Upper lobe of right lung (tissue), 1 donor: ENCODE measurements around the gene CEP112. TPM values are rescaled to one million over a fixed set of nuclear protein-coding genes. Genes with fewer than 3 reads are reported as not detected.

Experiments
- ATAC-seq: fragments of 200-7000 bp; cut with Tn5 transposase; one replicate; pipeline ENCODE4 v1.9.1; 2020; ENCODE audit warnings: mild to moderate bottlenecking, moderate library complexity
- DNase-seq: peaks from one replicate; pipeline ENCODE4 v3.0.0-alpha.2; 2020
- H3K27ac ChIP-seq: fragments of 200-600 bp; one replicate; pipeline ENCODE4 v1.8.0; 2022
- H3K27me3 ChIP-seq: fragments of 200-600 bp; one replicate; pipeline ENCODE4 v1.8.0; 2022; ENCODE audit warnings: mild to moderate bottlenecking
- H3K36me3 ChIP-seq: fragments of 200-600 bp; one replicate; pipeline ENCODE4 v1.8.0; 2022
- H3K4me1 ChIP-seq: fragments of 200-600 bp; one replicate; pipeline ENCODE4 v1.8.0; 2022
- H3K4me3 ChIP-seq: fragments of 200-600 bp; one replicate; pipeline ENCODE4 v1.8.0; 2022; ENCODE audit warnings: mild to moderate bottlenecking
- H3K9me3 ChIP-seq: fragments of 200-600 bp; one replicate; pipeline ENCODE4 v1.8.0; 2022
- intact Hi-C: fragments of 100-400 bp; cut with DNase I; formaldehyde crosslinking; loops from one replicate; pipeline ENCODE4 v1.11.0; 2022
- total RNA-seq: library from RNA; stranded (reverse); fragmentation: NEBNext Ultra II Directional; extraction: Animal tissue kit (Norgen Biotek cat#: 25700); gene quantifications from one replicate; pipeline ENCODE4 v1.2.1, GENCODE V29; 2021
- TF ChIP-seq, protein P1 (sequence below): fragments of 200-600 bp; IDR thresholded peaks from one replicate; pipeline ENCODE4 v1.8.0; 2022; ENCODE audit warnings: antibody characterized with exemption
- donor health status: DM: no; HTN: yes; CAD: no; lungs with severe emphysema.

Gene CEP112
- total RNA-seq, 1 donor from 2014 or later, result 32.9 TPM

DNA sequence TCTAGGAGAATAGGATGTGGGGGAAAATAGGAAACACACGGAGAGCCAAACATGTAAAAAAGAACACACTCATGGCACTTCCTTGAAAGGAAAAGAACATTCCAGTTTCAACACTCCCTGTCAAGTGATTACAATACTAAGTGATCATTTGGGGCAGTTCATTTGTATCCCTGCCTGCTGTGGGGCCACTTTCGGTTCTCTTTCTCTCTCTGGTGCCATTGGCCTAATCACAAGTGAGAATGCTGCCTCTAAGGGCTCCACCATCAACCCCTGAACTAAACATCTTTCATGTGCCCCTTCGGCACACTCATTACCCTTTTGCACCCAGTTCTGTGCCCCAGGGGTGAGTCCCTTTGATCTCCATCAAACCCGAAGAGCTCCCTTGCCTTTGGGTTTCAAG is 197.3 kb downstream of the CEP112 start:
- ATAC-seq (no peak), DNase-seq (no peak)
- Histone ChIP-seq H3K27me3 (no peaks in the 10 kb centered on the region), H3K4me1 (no peaks in the 10 kb centered on the region), H3K36me3 (no peaks in the 10 kb centered on the region), H3K9me3 (no peaks in the 10 kb centered on the region), H3K4me3 (no peak overlapping the region), H3K27ac (no peak overlapping the region)
- TF ChIP-seq, protein P1, sequence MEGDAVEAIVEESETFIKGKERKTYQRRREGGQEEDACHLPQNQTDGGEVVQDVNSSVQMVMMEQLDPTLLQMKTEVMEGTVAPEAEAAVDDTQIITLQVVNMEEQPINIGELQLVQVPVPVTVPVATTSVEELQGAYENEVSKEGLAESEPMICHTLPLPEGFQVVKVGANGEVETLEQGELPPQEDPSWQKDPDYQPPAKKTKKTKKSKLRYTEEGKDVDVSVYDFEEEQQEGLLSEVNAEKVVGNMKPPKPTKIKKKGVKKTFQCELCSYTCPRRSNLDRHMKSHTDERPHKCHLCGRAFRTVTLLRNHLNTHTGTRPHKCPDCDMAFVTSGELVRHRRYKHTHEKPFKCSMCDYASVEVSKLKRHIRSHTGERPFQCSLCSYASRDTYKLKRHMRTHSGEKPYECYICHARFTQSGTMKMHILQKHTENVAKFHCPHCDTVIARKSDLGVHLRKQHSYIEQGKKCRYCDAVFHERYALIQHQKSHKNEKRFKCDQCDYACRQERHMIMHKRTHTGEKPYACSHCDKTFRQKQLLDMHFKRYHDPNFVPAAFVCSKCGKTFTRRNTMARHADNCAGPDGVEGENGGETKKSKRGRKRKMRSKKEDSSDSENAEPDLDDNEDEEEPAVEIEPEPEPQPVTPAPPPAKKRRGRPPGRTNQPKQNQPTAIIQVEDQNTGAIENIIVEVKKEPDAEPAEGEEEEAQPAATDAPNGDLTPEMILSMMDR, result no peak
- intact Hi-C loops, result no loop called here

DNA sequence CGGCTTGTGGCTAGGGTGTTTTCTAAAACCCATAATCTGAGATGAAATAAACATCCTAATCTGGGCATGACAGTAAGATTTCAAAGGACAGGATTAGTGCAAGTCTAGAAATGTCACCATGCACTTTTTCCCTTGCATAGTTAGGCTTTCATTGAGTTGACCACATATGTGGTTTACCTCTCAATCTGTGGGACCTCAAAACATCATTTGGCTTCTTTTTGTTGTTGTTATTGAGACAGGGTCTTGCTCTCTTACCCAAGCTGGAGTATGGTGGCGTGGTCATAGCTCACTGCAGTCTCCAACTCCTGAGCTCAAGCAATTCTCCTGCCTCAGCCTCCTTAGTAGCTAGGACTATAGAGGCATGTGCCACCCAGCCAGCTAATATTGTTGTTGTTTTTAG is 197.8 kb downstream of the CEP112 start:
- no peaks in the 10 kb centered on the region for H3K36me3 ChIP-seq
- TF ChIP-seq, protein P1, result no peak
- no peak overlapping the region for H3K27ac ChIP-seq
- H3K4me3 ChIP-seq, result no peak overlapping the region
- DNase-seq (no peak), ATAC-seq (no peak)
- intact Hi-C loops, result no loop called here
- no peaks in the 10 kb centered on the region for H3K27me3 ChIP-seq
- no peaks in the 10 kb centered on the region for H3K9me3 ChIP-seq
- H3K4me1 ChIP-seq, result no peaks in the 10 kb centered on the region

DNA sequence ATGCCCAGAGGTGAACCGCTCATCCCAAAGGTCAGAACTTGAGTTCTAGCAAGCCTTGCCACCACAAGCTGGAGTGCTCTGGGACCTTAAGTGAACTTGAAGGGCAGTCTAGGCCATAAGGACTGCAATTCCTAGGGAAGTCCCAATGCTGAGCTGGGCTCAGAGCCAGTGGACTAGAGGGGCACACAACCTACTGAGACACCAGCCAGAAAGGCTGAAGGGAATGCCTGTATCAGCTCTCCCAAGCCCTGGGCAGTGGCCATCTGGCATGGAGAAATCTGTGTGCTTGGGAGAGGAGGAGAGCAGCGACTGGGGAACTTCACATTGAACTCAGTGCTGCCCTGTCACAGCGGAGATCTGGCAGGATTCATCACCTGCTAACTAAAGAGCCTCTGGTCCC is 201.3 kb downstream of the CEP112 start:
- DNase-seq (no peak), ATAC-seq (no peak)
- H3K9me3 ChIP-seq, result no peaks in the 10 kb centered on the region
- TF ChIP-seq, protein P1, result no peak
- no peak overlapping the region for H3K4me3 ChIP-seq
- H3K4me1 ChIP-seq, result no peaks in the 10 kb centered on the region
- no peaks in the 10 kb centered on the region for H3K36me3 ChIP-seq
- intact Hi-C loops, result no loop called here
- no peak overlapping the region for H3K27ac ChIP-seq
- no peaks in the 10 kb centered on the region for H3K27me3 ChIP-seq

DNA sequence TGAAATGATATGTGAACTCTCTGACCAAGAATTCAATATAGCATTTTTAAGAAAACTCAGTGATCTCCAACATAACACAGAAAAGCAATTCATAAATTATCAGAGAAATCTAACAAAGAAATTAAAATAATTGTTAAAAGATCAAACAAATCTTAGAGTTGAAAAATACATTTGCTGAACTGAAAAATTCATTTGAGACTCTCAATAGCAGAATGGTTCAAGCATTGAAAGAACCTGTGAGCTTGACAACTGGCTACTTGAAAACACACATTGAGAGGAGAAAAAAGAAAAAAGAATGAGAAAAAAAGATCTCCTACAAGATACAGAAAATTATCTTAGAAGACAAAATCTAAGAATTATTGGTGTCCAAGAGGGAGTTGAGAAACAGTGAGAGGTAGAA is 203.5 kb downstream of the CEP112 start:
- Histone ChIP-seq H3K9me3 (no peaks in the 10 kb centered on the region), H3K4me3 (no peak overlapping the region), H3K4me1 (no peaks in the 10 kb centered on the region), H3K27me3 (no peaks in the 10 kb centered on the region), H3K27ac (no peak overlapping the region), H3K36me3 (no peaks in the 10 kb centered on the region)
- ATAC-seq, result no peak
- TF ChIP-seq, protein P1, result no peak
- intact Hi-C loops, result no loop called here
- DNase-seq, result no peak

DNA sequence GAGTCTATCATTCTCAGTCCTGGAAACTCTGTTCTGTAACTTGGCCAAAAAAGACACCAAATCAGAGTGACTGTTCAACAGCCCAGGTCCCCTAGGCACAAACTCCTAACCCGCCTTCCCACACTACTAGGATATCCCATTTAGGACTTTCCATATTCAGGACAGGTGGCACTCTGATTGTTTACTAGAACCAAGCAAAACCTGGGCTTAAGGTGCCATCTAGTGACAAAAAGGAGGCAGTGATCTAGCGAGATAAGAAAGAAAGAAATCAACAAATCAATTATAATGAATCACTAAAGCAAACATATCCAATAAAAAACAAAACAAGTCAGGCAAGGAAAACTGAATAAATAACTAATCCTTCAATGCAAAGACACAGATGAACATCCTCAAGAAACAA is 203.9 kb downstream of the CEP112 start:
- no peaks in the 10 kb centered on the region for H3K27me3 ChIP-seq
- no peak overlapping the region for H3K4me3 ChIP-seq
- H3K4me1 ChIP-seq, result no peaks in the 10 kb centered on the region
- H3K9me3 ChIP-seq, result no peaks in the 10 kb centered on the region
- intact Hi-C loops, result no loop called here
- H3K36me3 ChIP-seq, result no peaks in the 10 kb centered on the region
- DNase-seq, result no peak
- H3K27ac ChIP-seq, result no peak overlapping the region
- TF ChIP-seq, protein P1, result peak; percentile 40
- peak; percentile 66 for ATAC-seq

DNA sequence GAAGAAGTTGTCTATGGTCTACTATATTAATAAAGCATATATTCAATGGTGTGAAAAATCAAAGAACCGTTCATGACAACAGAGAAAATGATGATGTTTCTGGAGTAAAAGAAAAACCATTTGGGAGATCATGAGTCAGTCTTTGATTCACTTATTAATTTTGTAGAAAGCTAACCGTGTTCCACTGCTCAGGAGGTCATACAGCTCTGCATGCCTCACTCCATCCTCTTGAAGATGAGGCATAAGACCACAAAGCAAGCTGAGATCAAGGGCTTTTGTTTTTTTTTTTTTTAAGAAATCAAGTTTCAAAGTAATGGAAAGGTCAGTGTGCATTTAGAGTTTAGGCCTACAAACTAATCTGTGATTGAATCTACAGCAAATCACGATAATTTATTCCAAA is 206.4 kb downstream of the CEP112 start:
- Histone ChIP-seq H3K9me3 (no peaks in the 10 kb centered on the region), H3K27me3 (no peaks in the 10 kb centered on the region), H3K36me3 (no peaks in the 10 kb centered on the region), H3K27ac (no peak overlapping the region), H3K4me3 (no peak overlapping the region), H3K4me1 (no peaks in the 10 kb centered on the region)
- ATAC-seq (no peak), DNase-seq (no peak)
- TF ChIP-seq, protein P1, result no peak
- intact Hi-C loops, result no loop called here
